ENCODE data around the gene HMG20B. TPM values are rescaled to one million over a fixed set of nuclear protein-coding genes. Genes with fewer than 3 reads are reported as not detected.
A peak's percentile ranks its signal among the peaks of the same experiment; 100 is the strongest.

The HMG20B gene
- polyA plus RNA-seq, 1 donor (not counting 4 experiments of a cell fraction or from before 2014, with no cell fraction given): 27.9 TPM

- H3K9me1 ChIP-seq (ENCODE audit: control insufficient read depth, extremely low read depth, insufficient read depth, low read length): no peaks in the 10 kb centered on the region
- no peaks in the 10 kb centered on the region for H3K4me1 ChIP-seq (ENCODE audit: control insufficient read depth, extremely low read depth, insufficient read depth, low read length)
- no peak within 1 kb of the TSS for H2AFZ ChIP-seq (ENCODE audit: control insufficient read depth, low read length)
- no peaks in the 10 kb centered on the region for H3K79me2 ChIP-seq (ENCODE audit: control insufficient read depth, insufficient read depth, low read length)
- H3K4me2 ChIP-seq (ENCODE audit: control insufficient read depth, extremely low read depth, insufficient read depth, low read depth, low read length): no peak within 1 kb of the TSS
- H3K9me3 ChIP-seq (ENCODE audit: control insufficient read depth, low read depth, low read length): no peaks in the 10 kb centered on the region
- dilution Hi-C loops (cut with MboI; ENCODE audit: extremely low pct_ligation_motif_present, low sequenced_read_pairs): no loop called here
- DNase-seq (ENCODE audit: low read depth, low spot score) (no peak), FAIRE-seq (no peak)
- H3K27me3 ChIP-seq (ENCODE audit: control insufficient read depth, extremely low read depth, insufficient read depth, low read length): peaks cover 28% of the 10 kb centered on the region
- H3K36me3 ChIP-seq (ENCODE audit: control insufficient read depth in 2 of 2, extremely low read depth in 1 of 2, insufficient read depth in 2 of 2, low read length in 2 of 2): no peaks in the 10 kb centered on the region
- H4K20me1 ChIP-seq (ENCODE audit: control insufficient read depth, extremely low read depth, insufficient read depth, low read length): no peaks in the 10 kb centered on the region
- no peak within 1 kb of the TSS for H3K27ac ChIP-seq (ENCODE audit: control insufficient read depth, insufficient read depth, low read length)
- TF ChIP-seq EZH2 (IDR thresholded peaks at IDR 0.05; ENCODE audit: low read length) (peak; percentile 68), CTCF (optimal IDR thresholded peaks at IDR 0.05 in 1 of 3, IDR thresholded peaks at IDR 0.05 in 1 of 3, conservative IDR thresholded peaks at IDR 0.05 in 1 of 3; ENCODE audit: extremely low read depth in 1 of 3, insufficient read depth in 2 of 3, low read length in 3 of 3) (no peak)
- no peak within 1 kb of the TSS for H3K9ac ChIP-seq (ENCODE audit: control insufficient read depth, extremely low read depth, insufficient read depth, low read length)
- H3K4me3 ChIP-seq (ENCODE audit: control insufficient read depth in 2 of 3, extremely low read depth in 1 of 3, insufficient read depth in 2 of 3, low read depth in 1 of 3, low read length in 3 of 3): no peak within 1 kb of the TSS
These were observed 12.8 kb downstream of the HMG20B start, which contains the start of gene GIPC3 for GRCh38 chr19:3585301-3586126. Gene GIPC3 (plus strand): TSS chr19:3585478. CDS start chr19:3585598, 120 bp downstream.

DNA sequence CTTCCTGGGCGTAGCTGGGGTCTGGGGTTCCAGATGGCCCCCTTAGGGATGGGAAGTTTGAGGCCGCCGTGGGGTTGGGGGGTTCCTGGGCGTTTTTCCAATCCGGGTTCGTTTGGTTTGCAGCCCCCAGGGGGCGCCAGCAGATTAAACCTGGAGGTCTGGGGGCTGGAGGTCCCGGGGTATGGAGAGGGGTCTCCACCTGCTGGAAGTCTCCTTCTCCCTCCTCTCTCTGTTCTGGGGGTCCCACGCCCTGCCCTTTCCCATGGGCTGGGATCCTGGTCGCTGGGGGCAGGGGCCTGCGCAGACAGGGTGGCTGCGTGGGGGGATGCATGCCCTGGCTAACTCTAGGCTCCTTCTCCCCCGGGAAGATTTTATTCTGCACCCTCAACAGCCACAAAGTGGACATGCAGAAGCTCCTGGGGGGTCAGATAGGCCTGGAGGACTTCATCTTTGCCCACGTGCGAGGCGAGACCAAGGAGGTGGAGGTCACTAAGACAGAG is 13.4 kb downstream of the HMG20B start:
- H3K9me3 ChIP-seq (ENCODE audit: control insufficient read depth, low read depth, low read length): no peaks in the 10 kb centered on the region
- no peaks in the 10 kb centered on the region for H3K79me2 ChIP-seq (ENCODE audit: control insufficient read depth, insufficient read depth, low read length)
- peaks cover 28% of the 10 kb centered on the region for H3K27me3 ChIP-seq (ENCODE audit: control insufficient read depth, extremely low read depth, insufficient read depth, low read length)
- dilution Hi-C loops (cut with MboI; ENCODE audit: extremely low pct_ligation_motif_present, low sequenced_read_pairs): no loop called here
- H3K4me3 ChIP-seq (ENCODE audit: control insufficient read depth in 2 of 3, extremely low read depth in 1 of 3, insufficient read depth in 2 of 3, low read depth in 1 of 3, low read length in 3 of 3): no peak overlapping the region
- FAIRE-seq (no peak), DNase-seq (ENCODE audit: low read depth, low spot score) (no peak)
- no peaks in the 10 kb centered on the region for H3K36me3 ChIP-seq (ENCODE audit: control insufficient read depth in 2 of 2, extremely low read depth in 1 of 2, insufficient read depth in 2 of 2, low read length in 2 of 2)
- TF ChIP-seq CTCF (optimal IDR thresholded peaks at IDR 0.05 in 1 of 3, IDR thresholded peaks at IDR 0.05 in 1 of 3, conservative IDR thresholded peaks at IDR 0.05 in 1 of 3; ENCODE audit: extremely low read depth in 1 of 3, insufficient read depth in 2 of 3, low read length in 3 of 3) (peak in 2 of 3 experiments; percentile 32 to 41), EZH2 (IDR thresholded peaks at IDR 0.05; ENCODE audit: low read length) (no peak)
- no peak overlapping the region for H2AFZ ChIP-seq (ENCODE audit: control insufficient read depth, low read length)
- no peaks in the 10 kb centered on the region for H4K20me1 ChIP-seq (ENCODE audit: control insufficient read depth, extremely low read depth, insufficient read depth, low read length)
- H3K27ac ChIP-seq (ENCODE audit: control insufficient read depth, insufficient read depth, low read length): no peak overlapping the region
- H3K4me2 ChIP-seq (ENCODE audit: control insufficient read depth, extremely low read depth, insufficient read depth, low read depth, low read length): no peak overlapping the region
- no peak overlapping the region for H3K9ac ChIP-seq (ENCODE audit: control insufficient read depth, extremely low read depth, insufficient read depth, low read length)
- no peaks in the 10 kb centered on the region for H3K9me1 ChIP-seq (ENCODE audit: control insufficient read depth, extremely low read depth, insufficient read depth, low read length)
- no peaks in the 10 kb centered on the region for H3K4me1 ChIP-seq (ENCODE audit: control insufficient read depth, extremely low read depth, insufficient read depth, low read length)

All from keratinocyte (primary cell).